ENCODE measurements around the gene OSBPL9. TPM values are rescaled to one million over a fixed set of nuclear protein-coding genes. Genes with fewer than 3 reads are reported as not detected.

OSBPL9 gene
- total and polyA plus RNA-seq, 10 of the 15 experiments (the other 5 are each of a cell fraction or from before 2014, with no cell fraction given), result 25.9 to 156 (median 108) TPM

DNA sequence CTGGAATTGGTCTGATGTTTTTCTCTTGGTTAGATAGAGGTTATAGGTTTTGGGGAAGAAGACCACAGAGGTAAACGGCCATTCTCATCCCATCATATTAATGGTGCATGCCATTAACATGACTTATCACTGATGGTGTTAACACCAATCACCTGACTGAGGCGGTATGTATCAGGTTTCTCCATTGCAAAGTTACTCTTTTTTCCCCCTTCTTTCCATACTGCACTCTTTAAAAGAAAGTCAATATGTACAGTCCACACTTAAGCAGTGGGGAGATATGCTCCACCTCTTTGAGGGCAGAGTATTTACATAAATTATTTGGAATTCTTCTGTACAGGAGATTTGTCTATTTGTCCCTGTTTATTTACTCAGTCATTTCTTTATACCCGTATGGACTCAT lies 35.7 kb upstream of the OSBPL9 start (continued):
- TF ChIP-seq, protein P1, sequence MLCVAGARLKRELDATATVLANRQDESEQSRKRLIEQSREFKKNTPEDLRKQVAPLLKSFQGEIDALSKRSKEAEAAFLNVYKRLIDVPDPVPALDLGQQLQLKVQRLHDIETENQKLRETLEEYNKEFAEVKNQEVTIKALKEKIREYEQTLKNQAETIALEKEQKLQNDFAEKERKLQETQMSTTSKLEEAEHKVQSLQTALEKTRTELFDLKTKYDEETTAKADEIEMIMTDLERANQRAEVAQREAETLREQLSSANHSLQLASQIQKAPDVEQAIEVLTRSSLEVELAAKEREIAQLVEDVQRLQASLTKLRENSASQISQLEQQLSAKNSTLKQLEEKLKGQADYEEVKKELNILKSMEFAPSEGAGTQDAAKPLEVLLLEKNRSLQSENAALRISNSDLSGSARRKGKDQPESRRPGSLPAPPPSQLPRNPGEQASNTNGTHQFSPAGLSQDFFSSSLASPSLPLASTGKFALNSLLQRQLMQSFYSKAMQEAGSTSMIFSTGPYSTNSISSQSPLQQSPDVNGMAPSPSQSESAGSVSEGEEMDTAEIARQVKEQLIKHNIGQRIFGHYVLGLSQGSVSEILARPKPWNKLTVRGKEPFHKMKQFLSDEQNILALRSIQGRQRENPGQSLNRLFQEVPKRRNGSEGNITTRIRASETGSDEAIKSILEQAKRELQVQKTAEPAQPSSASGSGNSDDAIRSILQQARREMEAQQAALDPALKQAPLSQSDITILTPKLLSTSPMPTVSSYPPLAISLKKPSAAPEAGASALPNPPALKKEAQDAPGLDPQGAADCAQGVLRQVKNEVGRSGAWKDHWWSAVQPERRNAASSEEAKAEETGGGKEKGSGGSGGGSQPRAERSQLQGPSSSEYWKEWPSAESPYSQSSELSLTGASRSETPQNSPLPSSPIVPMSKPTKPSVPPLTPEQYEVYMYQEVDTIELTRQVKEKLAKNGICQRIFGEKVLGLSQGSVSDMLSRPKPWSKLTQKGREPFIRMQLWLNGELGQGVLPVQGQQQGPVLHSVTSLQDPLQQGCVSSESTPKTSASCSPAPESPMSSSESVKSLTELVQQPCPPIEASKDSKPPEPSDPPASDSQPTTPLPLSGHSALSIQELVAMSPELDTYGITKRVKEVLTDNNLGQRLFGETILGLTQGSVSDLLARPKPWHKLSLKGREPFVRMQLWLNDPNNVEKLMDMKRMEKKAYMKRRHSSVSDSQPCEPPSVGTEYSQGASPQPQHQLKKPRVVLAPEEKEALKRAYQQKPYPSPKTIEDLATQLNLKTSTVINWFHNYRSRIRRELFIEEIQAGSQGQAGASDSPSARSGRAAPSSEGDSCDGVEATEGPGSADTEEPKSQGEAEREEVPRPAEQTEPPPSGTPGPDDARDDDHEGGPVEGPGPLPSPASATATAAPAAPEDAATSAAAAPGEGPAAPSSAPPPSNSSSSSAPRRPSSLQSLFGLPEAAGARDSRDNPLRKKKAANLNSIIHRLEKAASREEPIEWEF (IDR thresholded peaks at IDR 0.05; ENCODE audit: insufficient replicate concordance, low read depth, low read length), result no peak
- TF ChIP-seq HSF1 (IDR thresholded peaks at IDR 0.05; ENCODE audit: low read depth, low read length), result no peak
- no peak for TF ChIP-seq NR2F1 (conservative IDR thresholded peaks at IDR 0.05)
- no peak for TF ChIP-seq NFYA (IDR thresholded peaks at IDR 0.05; ENCODE audit: borderline replicate concordance, low read depth, low read length)

DNA sequence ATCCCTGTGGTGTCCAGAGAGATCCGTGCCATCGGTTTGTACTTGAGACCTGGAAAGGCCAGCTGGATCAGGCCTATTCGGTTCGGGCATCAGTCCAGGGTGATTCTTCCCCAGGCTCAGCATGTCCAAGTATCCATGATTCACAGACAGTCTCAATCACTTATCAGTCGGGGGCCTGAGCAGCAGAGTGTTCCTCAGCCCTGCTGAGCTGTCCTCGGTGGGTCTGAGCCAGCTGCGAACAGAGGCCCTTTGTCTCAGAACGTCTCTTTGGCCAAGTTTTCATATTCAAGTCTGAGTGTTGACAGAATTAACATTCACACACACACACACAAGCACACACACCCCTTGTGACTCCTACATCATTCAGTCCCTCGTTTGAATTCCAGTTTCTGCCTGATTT lies 33.4 kb upstream of the OSBPL9 start:
- Histone ChIP-seq H3K4me2 (ENCODE audit: control insufficient read depth, insufficient read depth) (no peak overlapping the region), H3K79me2 (ENCODE audit: control insufficient read depth, insufficient read depth, low read length) (no peaks in the 10 kb centered on the region), H3K9ac (ENCODE audit: control insufficient read depth, insufficient read depth, low read length) (no peak overlapping the region), H3K9me3 (replicated peaks; ENCODE audit: control insufficient read depth, insufficient read depth, low read length) (no peaks in the 10 kb centered on the region), H3K27me3 (replicated peaks in 1 of 2; ENCODE audit: control insufficient read depth in 2 of 2, insufficient read depth in 2 of 2, low read length in 1 of 2) (no peaks in the 10 kb centered on the region), H3K4me3 (no peak overlapping the region), H3K4me1 (ENCODE audit: control insufficient read depth, insufficient read depth, low read length) (0 out of 2 replicates have a peak, but pooled peaks cover 6% of the 10 kb centered on the region), H2AFZ (ENCODE audit: control insufficient read depth, low read depth, low read length) (no peak overlapping the region), H3K36me3 (ENCODE audit: control insufficient read depth in 2 of 2, insufficient read depth in 2 of 2, low read length in 1 of 2) (no peaks in the 10 kb centered on the region), H3K27ac (ENCODE audit: control insufficient read depth, insufficient read depth) (no peak overlapping the region), H4K20me1 (ENCODE audit: control insufficient read depth, insufficient read depth) (no peaks in the 10 kb centered on the region)
- in situ Hi-C loops (cut with MboI), result no loop called here
- ChIA-PET SMC1A (ENCODE audit: uncharacterized antibody, unreplicated experiment) (no interaction called here), CTCF (no interaction called here), POLR2A (interaction anchor here (0.5 kb wide), 1 partner anchor 229 kb away, joined by 4 read pairs; no protein-coding TSS in a partner anchor), RAD21 (ENCODE audit: unreplicated experiment) (no interaction called here)
- no peak for TF ChIP-seq SRF (IDR thresholded peaks at IDR 0.05; ENCODE audit: low read depth in 2 of 2, low read length in 2 of 2)
- TF ChIP-seq CREM (IDR thresholded peaks at IDR 0.05; ENCODE audit: low read depth), result no peak
- no peak for TF ChIP-seq RB1 (IDR thresholded peaks at IDR 0.05; ENCODE audit: borderline replicate concordance)
- no peak for TF ChIP-seq RBBP5 (conservative IDR thresholded peaks at IDR 0.05)
- TF ChIP-seq CEBPB (IDR thresholded peaks at IDR 0.05; ENCODE audit: borderline replicate concordance in 1 of 2, low read depth in 2 of 2, low read length in 2 of 2), result no peak
- no peak for TF ChIP-seq KLF5 (IDR thresholded peaks at IDR 0.05; ENCODE audit: partially characterized antibody)
- TF ChIP-seq WRNIP1 (IDR thresholded peaks at IDR 0.05; ENCODE audit: borderline replicate concordance, low read depth, low read length), result no peak
- no peak for TF ChIP-seq SIX5 (IDR thresholded peaks at IDR 0.05; ENCODE audit: low read depth, low read length, severe bottlenecking)
- TF ChIP-seq TCF7 (IDR thresholded peaks at IDR 0.05; ENCODE audit: borderline replicate concordance), result no peak
- TF ChIP-seq POLR2A (IDR thresholded peaks at IDR 0.05; ENCODE audit: low read depth, low read length), result no peak
- no peak for TF ChIP-seq PAX5 (IDR thresholded peaks at IDR 0.05; ENCODE audit: borderline replicate concordance, low read depth, low read length)
- no peak for TF ChIP-seq RELA (IDR thresholded peaks at IDR 0.05; ENCODE audit: borderline replicate concordance, partially characterized antibody)
- 74% methylated on average over 9 of the region's 9 CpGs for WGBS (ENCODE audit: insufficient coverage, insufficient replicate concordance, low lambda C conversion rate, missing lambda C conversion rate)
- FAIRE-seq (no peak), ATAC-seq (no peak), DNase-seq (ENCODE audit: low read depth, low spot score) (no peak)
- BruUV-seq (replicated peaks), result no TSS peak
- intact Hi-C loops (cut with micrococcal nuclease; ENCODE audit: unreplicated experiment), result no loop called here
